ENCODE measurements around the gene CBARP. TPM values are rescaled to one million over a fixed set of nuclear protein-coding genes. Genes with fewer than 3 reads are reported as not detected.
"Not testable (repeated sequence)": the region's sequence is repeated elsewhere in the genome, so short reads cannot be mapped to it uniquely, and the experiment has no call there.

The CBARP gene
- total RNA-seq, 1 donor from 2014 or later, result 1.9 TPM

GRCh38 chr19:1246265-1247087 is 8.7 kb upstream of the CBARP start:
- DNase-seq (ENCODE audit: low spot score); intact Hi-C loops (cut with DNase I): not testable (repeated sequence)

GRCh38 chr19:1245494-1246264 is 7.9 kb upstream of the CBARP start:
- no peak for DNase-seq (ENCODE audit: low spot score)

GRCh38 chr19:1244693-1245451 is 7.1 kb upstream of the CBARP start:
- intact Hi-C loops (cut with DNase I), result loop anchor here (1.0 to 5.0 kb wide), 2 partner anchors 22 to 318 kb away; partner anchors contain the start of gene ARID3A
- DNase-seq (ENCODE audit: low spot score), result peak; percentile 90

More at GRCh38 chr19:1245494-1246264, 7.9 kb upstream of the CBARP start:
- intact Hi-C loops (cut with DNase I), result no loop called here

GRCh38 chr19:1243768-1244692 is 6.2 kb upstream of the CBARP start:
- DNase-seq (ENCODE audit: low spot score), result peak; percentile 93
- intact Hi-C loops (cut with DNase I), result loop anchor here (1.0 to 5.0 kb wide), 2 partner anchors 23 to 317 kb away; partner anchors contain the start of gene ARID3A

- intact Hi-C loops (cut with DNase I), result loop anchor here (5.0 kb wide), 1 partner anchor 314 kb away; the partner anchor contains the start of gene ARID3A
- DNase-seq (ENCODE audit: low spot score), result peak; percentile 98
Measured at GRCh38 chr19:1241417-1242095, 3.8 kb upstream of the CBARP start, which contains the start of gene ATP5F1D. Gene ATP5F1D, plus strand, starts transcription at chr19:1241751. Its CDS starts 100 bp downstream, at chr19:1241851.

GRCh38 chr19:1240925-1241324 is 3.1 kb upstream of the CBARP start:
- intact Hi-C loops (cut with DNase I), result loop anchor here (5.0 kb wide), 1 partner anchor 314 kb away; the partner anchor contains the start of gene ARID3A
- no peak for DNase-seq (ENCODE audit: low spot score)

GRCh38 chr19:1239796-1240737 is 2.3 kb upstream of the CBARP start:
- peak; percentile 93 for DNase-seq (ENCODE audit: low spot score)
- intact Hi-C loops (cut with DNase I), result loop anchor here (2.0 to 5.0 kb wide), 2 partner anchors 19 to 313 kb away; partner anchors contain the start of gene ARID3A

- no peak for DNase-seq (ENCODE audit: low spot score)
- intact Hi-C loops (cut with DNase I), result loop anchor here (2.0 kb wide), 1 partner anchor 19 kb away; no protein-coding TSS in a partner anchor
Measured at GRCh38 chr19:1239420-1239795, 1.6 kb upstream of the CBARP start.

- no peak for DNase-seq (ENCODE audit: low spot score)
- intact Hi-C loops (cut with DNase I), result loop anchor here (2.0 kb wide), 1 partner anchor 18 kb away; no protein-coding TSS in a partner anchor
Measured at GRCh38 chr19:1238369-1239303, 831 bp upstream of the CBARP start.

GRCh38 chr19:1237027-1237659 is 662 bp downstream of the CBARP start:
- intact Hi-C loops (cut with DNase I), result no loop called here
- DNase-seq (ENCODE audit: low spot score), result no peak

- intact Hi-C loops (cut with DNase I), result no loop called here
- DNase-seq (ENCODE audit: low spot score), result no peak
Measured at GRCh38 chr19:1236576-1236975, 1.2 kb downstream of the CBARP start.

GRCh38 chr19:1235625-1236538 is 1.9 kb downstream of the CBARP start:
- no peak for DNase-seq (ENCODE audit: low spot score)
- intact Hi-C loops (cut with DNase I), result no loop called here

GRCh38 chr19:1234955-1235380 is 2.8 kb downstream of the CBARP start:
- intact Hi-C loops (cut with DNase I), result no loop called here
- no peak for DNase-seq (ENCODE audit: low spot score)

All from cardiac septum (tissue), 1 donor.